ENCODE data around the gene APBA2.

- TF ChIP-seq POLR2AphosphoS5 (IDR thresholded peaks at IDR 0.05) (no peak), CTCF (IDR thresholded peaks at IDR 0.05) (no peak), EP300 (IDR thresholded peaks at IDR 0.05) (no peak)
These were observed 165.6 kb downstream of the APBA2 start for GRCh38 chr15:29051422-29051821.

All from upper lobe of left lung (tissue), 4 donors.